Activated T-cell treated with anti-CD3 and anti-CD28 coated beads, Interleukin-2, amount 50 U/mL, for 72 hours (primary cell): ENCODE results near the gene ABR. TPM values are rescaled to one million over a fixed set of nuclear protein-coding genes. Genes with fewer than 3 reads are reported as not detected.
"Not testable (repeated sequence)": the region's sequence is repeated elsewhere in the genome, so short reads cannot be mapped to it uniquely, and the experiment has no call there.

Experiments
- ATAC-seq, 2 donors: fragments of 150-1000 bp; cut with Tn5 transposase; replicated peaks in 1 of 2; 2 replicates each; pipeline ENCODE4 v1.10.0; 2021; ENCODE audit warnings: moderate library complexity in 2 of 2, mild to moderate bottlenecking in 1 of 2
- DNase-seq, 2 donors: peaks; one replicate each; pipeline ENCODE4 v3.0.0; 2021 to 2022; ENCODE audit warnings: mixed read lengths in 1 of 2
- H3K27ac Mint-ChIP-seq: one replicate; pipeline ENCODE4 v1.8.0; 2022; ENCODE audit warnings: mild to moderate bottlenecking, moderate library complexity, mixed read lengths
- H3K27me3 Mint-ChIP-seq: one replicate; pipeline ENCODE4 v1.8.0; 2022; ENCODE audit warnings: low read depth, mixed read lengths
- H3K36me3 Mint-ChIP-seq, 2 donors: one replicate each; pipeline ENCODE4 v1.8.0; 2022; ENCODE audit warnings: mixed read lengths in 2 of 2, mild to moderate bottlenecking in 1 of 2; ENCODE audit not compliant: insufficient read depth in 2 of 2
- H3K4me1 Mint-ChIP-seq: one replicate; pipeline ENCODE4 v1.8.0; 2022; ENCODE audit warnings: low read depth, mixed read lengths
- H3K4me3 Mint-ChIP-seq, 2 donors: one replicate each; pipeline ENCODE4 v1.8.0; 2022; ENCODE audit warnings: mild to moderate bottlenecking in 2 of 2, mixed read lengths in 2 of 2, moderate library complexity in 2 of 2
- H3K9me3 Mint-ChIP-seq, 2 donors: one replicate each; pipeline ENCODE4 v1.8.0; 2022; ENCODE audit warnings: mixed read lengths in 2 of 2
- total RNA-seq, 2 donors: library from RNA; stranded (reverse); gene quantifications; one replicate each; pipeline ENCODE4 v1.2.3, GENCODE V29; 2022

The ABR gene
- total RNA-seq, 2 donors from 2014 or later: 65.8 to 70.8 TPM

DNA sequence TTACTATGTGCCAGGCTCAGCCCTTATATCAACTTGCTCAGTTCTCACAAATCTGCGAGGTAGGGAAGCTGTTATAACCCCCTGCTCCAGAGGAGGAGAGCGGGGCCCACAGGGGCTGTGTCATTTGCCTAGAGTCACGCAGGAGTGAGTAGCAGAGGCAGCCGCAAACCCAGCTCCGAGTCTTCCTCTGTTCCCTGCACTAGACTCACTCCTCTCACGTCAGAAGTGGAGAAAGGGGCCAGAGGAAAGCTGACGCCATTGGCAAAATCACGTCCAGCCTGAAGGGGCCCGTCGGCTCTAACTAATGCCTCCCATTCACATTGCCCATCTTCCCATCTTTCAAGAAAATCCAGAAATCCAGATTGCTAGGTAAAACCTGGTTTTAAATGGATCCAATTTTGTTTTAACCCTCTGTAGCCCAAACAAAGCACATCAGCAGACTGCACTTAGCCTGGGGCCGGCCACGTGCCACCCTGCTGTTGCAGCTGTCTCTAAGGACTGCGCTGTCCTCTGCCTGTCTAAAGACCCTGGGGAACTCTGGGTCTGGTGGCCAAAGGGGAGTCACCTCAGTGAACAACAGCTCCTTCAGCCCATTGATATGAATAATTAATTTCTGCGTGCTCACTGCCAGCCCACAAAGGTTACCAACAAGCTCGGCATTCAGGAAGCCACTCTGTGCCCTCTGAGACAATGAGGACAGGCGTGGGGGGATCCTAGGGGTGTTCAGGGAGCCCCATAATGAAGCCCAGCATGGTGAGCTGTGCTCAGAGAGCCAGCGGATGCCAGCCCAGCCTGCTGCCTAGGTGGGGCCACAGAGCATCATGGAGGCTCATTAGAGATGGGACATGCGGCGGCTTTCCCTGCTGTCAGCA lies 36.7 kb upstream of the ABR start:
- Mint-ChIP-seq H3K27ac (no peak overlapping the region), H3K4me1 (no peaks in the 10 kb centered on the region), H3K27me3 (no peaks in the 10 kb centered on the region), H3K4me3 (no peak overlapping the region), H3K36me3 (no peaks in the 10 kb centered on the region), H3K9me3 (no peaks in the 10 kb centered on the region)
- DNase-seq: no peak
- ATAC-seq: no peak

- no peak overlapping the region for H3K27ac Mint-ChIP-seq
- H3K4me1 Mint-ChIP-seq: no peaks in the 10 kb centered on the region
- no peaks in the 10 kb centered on the region for H3K27me3 Mint-ChIP-seq
- no peak overlapping the region for H3K4me3 Mint-ChIP-seq
- H3K9me3 Mint-ChIP-seq: no peaks in the 10 kb centered on the region
- no peaks in the 10 kb centered on the region for H3K36me3 Mint-ChIP-seq
- no peak for ATAC-seq
- DNase-seq: no peak
Observed at GRCh38 chr17:1212946-1213345, 33.2 kb upstream of the ABR start.

- H3K4me1 Mint-ChIP-seq: no peaks in the 10 kb centered on the region
- H3K27me3 Mint-ChIP-seq: no peaks in the 10 kb centered on the region
- DNase-seq (no peak), ATAC-seq (no peak)
- no peaks in the 10 kb centered on the region for H3K36me3 Mint-ChIP-seq
- no peak overlapping the region for H3K27ac Mint-ChIP-seq
- H3K4me3 Mint-ChIP-seq: no peak overlapping the region
- no peaks in the 10 kb centered on the region for H3K9me3 Mint-ChIP-seq
Observed at GRCh38 chr17:1211287-1211686, 31.5 kb upstream of the ABR start.

- no peaks in the 10 kb centered on the region for H3K4me1 Mint-ChIP-seq
- DNase-seq (no peak), ATAC-seq (no peak)
- no peaks in the 10 kb centered on the region for H3K36me3 Mint-ChIP-seq
- H3K4me3 Mint-ChIP-seq: no peak overlapping the region
- no peaks in the 10 kb centered on the region for H3K9me3 Mint-ChIP-seq
- no peak overlapping the region for H3K27ac Mint-ChIP-seq
- H3K27me3 Mint-ChIP-seq: no peaks in the 10 kb centered on the region
Observed at GRCh38 chr17:1208966-1209365, 29.2 kb upstream of the ABR start.

DNA sequence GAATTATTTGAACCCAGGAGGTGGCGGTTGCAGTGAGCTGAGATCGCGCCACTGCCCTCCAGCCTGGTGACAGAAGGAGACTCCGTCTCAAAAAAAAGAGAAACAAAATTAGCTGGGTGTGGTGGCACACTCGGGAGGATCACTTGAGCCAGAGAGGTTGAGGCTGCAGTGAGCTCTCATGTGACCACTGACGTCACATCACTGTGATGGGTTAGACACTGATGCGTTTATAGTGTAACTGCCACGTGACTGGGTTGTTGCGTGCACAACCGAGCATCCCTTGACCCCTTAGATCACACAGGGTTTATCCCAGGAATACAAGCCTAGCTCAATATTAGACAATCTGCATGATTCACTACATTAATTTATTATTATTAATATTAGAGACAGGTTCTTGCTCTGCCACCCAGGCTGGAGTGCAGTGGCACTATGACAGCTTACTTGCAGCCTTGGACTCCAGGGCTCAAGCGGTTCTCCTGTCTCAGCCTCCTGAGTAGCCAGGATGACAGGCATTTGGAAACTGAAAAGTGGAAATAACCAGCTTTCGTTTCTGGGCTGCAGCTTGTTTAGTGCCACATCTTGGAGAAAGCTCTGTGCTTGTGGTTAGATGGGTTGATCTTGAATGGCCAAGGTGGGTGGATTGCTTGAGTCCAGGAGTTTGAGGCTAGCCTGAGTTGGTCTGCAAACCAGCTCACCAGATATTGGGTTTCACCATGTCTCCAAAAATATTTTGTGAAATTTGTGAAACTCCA lies 26.4 kb upstream of the ABR start:
- H3K4me3 Mint-ChIP-seq: no peak overlapping the region
- no peak for DNase-seq
- no peaks in the 10 kb centered on the region for H3K9me3 Mint-ChIP-seq
- H3K27ac Mint-ChIP-seq: no peak overlapping the region
- H3K27me3 Mint-ChIP-seq: no peaks in the 10 kb centered on the region
- H3K36me3 Mint-ChIP-seq: no peaks in the 10 kb centered on the region
- no peak for ATAC-seq
- H3K4me1 Mint-ChIP-seq: peaks cover 13% of the 10 kb centered on the region

DNA sequence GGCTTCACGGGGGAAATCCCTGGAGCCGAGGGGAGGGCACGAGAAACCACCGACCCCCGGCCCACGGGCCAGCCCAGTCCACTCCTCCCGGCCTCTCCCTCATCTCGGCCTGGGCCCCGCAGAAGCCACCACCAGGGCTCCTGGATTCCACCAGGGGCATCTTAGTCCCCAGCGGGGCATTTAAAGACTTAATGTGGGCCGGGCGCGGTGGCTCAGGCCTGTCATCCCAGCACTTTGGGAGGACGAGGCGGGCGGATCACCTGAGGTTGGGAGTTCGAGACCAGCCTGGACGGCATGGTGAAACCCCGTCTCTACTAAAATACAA lies 24.1 kb upstream of the ABR start:
- Mint-ChIP-seq H3K27ac (no peak overlapping the region), H3K4me1 (peaks cover 28% of the 10 kb centered on the region), H3K9me3 (no peaks in the 10 kb centered on the region), H3K4me3 (peak overlapping the region in 1 of 2 donors; percentile 54), H3K36me3 (no peaks in the 10 kb centered on the region), H3K27me3 (no peaks in the 10 kb centered on the region)
- no peak for ATAC-seq
- DNase-seq: no peak

DNA sequence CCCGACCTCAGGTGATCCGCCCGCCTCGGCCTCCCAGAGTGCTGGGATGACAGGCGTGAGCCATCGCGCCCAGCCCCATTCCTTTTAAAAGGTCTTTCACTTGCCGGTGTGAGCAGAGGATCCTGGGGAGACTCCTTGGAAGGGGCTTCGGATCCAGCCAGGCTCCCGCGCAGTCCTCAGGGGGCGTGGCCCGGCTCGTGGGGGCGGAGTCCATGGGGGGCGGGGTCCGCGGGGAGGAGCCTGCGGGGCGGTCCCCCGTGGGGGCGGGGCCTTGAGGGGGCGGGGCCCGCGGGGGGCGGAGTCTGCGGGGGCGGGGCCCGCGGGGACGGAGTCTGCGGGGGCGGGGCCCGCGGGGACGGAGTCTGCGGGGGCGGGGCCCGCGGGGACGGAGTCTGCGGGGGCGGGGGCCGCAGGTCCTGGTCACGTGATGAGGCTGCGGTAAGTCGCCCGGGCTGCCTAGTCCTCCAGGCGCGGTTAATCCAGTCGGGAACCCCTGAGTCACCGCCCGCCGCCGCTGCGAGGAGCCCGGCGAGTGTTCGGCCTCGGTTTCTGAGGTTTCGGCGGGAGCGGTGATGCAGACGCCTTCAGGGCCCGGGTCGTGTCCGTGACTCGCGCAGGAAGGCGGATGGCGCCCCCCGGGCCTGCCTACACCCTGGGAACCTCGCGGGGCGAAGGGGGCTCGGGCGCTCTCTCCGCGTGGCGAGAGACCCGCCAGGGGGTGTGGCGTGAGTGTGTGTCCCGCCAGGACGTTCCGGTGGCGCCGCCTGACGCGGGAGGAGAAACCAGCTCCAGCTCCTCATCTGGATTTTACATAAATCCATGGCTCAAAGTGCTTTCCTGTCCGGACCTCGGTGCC lies 23.6 kb upstream of the ABR start:
- Mint-ChIP-seq H3K4me1 (peaks cover 30% of the 10 kb centered on the region), H3K4me3 (peak overlapping the region in 1 of 2 donors; percentile 32), H3K27me3 (no peaks in the 10 kb centered on the region), H3K9me3 (no peaks in the 10 kb centered on the region), H3K27ac (no peak overlapping the region), H3K36me3 (no peaks in the 10 kb centered on the region)
- DNase-seq: peak; percentile 55 to 69
- ATAC-seq: peak; percentile 50 to 63

GRCh38 chr17:1202291-1202690 lies 22.5 kb upstream of the ABR start:
- no peak for ATAC-seq
- Mint-ChIP-seq H3K4me3 (peak overlapping the region in 1 of 2 donors; percentile 16), H3K27ac (no peak overlapping the region), H3K27me3 (no peaks in the 10 kb centered on the region), H3K9me3 (no peaks in the 10 kb centered on the region), H3K4me1 (peaks cover 37% of the 10 kb centered on the region), H3K36me3 (no peaks in the 10 kb centered on the region)
- no peak for DNase-seq

DNA sequence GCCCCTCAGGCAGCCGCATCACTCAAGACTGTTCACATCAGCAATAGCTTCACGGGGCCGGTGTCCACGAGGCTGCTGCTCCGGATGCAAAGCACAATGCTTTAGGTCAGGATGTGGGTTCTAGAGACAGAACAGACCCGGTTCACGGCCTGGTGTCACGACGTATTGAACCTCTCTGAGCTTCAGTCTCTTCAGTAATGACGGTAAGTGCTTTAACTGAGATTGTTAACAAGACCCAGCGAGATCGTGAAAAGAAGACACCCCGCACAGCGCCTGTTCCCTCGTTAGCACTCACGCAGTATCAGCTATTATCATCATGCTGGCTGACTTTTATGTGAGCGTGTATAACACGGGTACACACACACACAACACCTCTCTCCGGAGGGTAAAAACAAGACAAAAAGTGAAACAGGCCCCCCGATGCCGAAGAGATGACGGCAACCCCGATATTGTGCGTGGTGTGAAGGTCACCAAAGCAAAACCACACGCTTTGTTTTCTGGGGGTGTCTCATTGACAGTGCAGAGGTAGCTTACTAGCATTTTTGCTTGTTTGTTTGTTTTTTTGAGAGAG lies 21.4 kb upstream of the ABR start:
- H3K36me3 Mint-ChIP-seq: no peaks in the 10 kb centered on the region
- DNase-seq: peak; percentile 49 to 58
- H3K4me1 Mint-ChIP-seq: peaks cover 43% of the 10 kb centered on the region
- ATAC-seq: peak; percentile 49 to 72
- H3K4me3 Mint-ChIP-seq: peak overlapping the region; percentile 30 to 65
- no peaks in the 10 kb centered on the region for H3K27me3 Mint-ChIP-seq
- no peaks in the 10 kb centered on the region for H3K9me3 Mint-ChIP-seq
- H3K27ac Mint-ChIP-seq: peak overlapping the region; percentile 12

- H3K27ac Mint-ChIP-seq, DNase-seq, H3K27me3 Mint-ChIP-seq, H3K9me3 Mint-ChIP-seq, H3K36me3 Mint-ChIP-seq, ATAC-seq: not testable (repeated sequence)
- Mint-ChIP-seq H3K4me1 (peaks cover 43% of the 10 kb centered on the region), H3K4me3 (peak overlapping the region in 1 of 2 donors; percentile 12)
Observed at GRCh38 chr17:1199271-1199743, 19.5 kb upstream of the ABR start.

GRCh38 chr17:1197781-1198490 lies 18.2 kb upstream of the ABR start:
- no peak overlapping the region for H3K27ac Mint-ChIP-seq
- ATAC-seq: peak; percentile 76 to 79
- H3K4me1 Mint-ChIP-seq: peaks cover 43% of the 10 kb centered on the region
- no peaks in the 10 kb centered on the region for H3K27me3 Mint-ChIP-seq
- peak; percentile 69 to 70 for DNase-seq
- no peaks in the 10 kb centered on the region for H3K9me3 Mint-ChIP-seq
- H3K36me3 Mint-ChIP-seq: no peaks in the 10 kb centered on the region
- H3K4me3 Mint-ChIP-seq: peak overlapping the region; percentile 54 to 60

DNA sequence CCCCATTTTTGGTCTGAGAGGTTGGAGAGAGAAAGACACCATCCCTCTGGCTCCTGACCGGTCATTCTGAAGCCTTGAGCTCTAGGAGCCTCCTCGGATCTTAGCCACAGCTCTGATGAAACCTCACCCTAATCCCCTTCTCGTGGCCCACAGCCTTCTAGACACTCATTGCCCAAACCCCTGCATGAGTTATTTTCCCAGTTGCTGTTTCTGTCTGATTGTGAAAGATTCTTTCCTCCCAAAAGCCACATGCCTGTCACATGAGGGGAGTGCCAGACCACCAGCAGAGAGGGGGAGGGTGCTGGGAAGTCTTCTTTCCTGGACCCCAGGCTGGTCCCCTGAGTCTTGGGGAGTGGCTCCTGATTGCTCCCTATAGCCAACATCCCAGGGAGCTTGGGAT lies 17.6 kb upstream of the ABR start:
- Mint-ChIP-seq H3K27me3 (no peaks in the 10 kb centered on the region), H3K4me3 (peak overlapping the region; percentile 54 to 60), H3K36me3 (no peaks in the 10 kb centered on the region), H3K27ac (no peak overlapping the region), H3K9me3 (no peaks in the 10 kb centered on the region), H3K4me1 (peaks cover 42% of the 10 kb centered on the region)
- no peak for DNase-seq
- ATAC-seq: peak; percentile 28 to 29
